Astrocyte of the hippocampus (primary cell): ENCODE results near the gene LAMB4.

Experiments
- DNase-seq: peaks from one replicate; pipeline ENCODE4 v3.0.0; 2011; ENCODE audit warnings: low read depth, low spot score

The LAMB4 gene

DNA sequence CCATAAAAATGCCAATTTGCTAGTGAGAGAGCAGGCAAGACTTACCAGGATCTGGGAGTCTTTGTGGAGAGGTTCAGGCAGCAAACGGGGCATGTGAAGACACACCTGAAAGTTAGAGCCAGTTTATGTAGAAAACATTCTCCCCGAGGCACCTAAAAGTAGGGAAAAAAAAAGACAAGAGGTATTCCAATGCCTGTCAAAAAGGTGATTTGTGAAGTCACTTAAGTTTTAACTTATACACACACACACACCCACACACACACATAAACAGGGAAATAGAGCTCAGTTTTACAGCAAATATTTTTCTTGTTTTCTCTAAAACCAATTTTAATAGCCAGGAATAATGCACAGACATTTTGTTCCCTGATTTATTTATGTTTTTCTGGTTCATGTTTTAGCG lies at the start of gene LAMB4:
Gene LAMB4 (minus strand): TSS at position 101 of the 400 bp plus-strand sequence. CDS start 7,197 bp downstream, outside the sequence.
- DNase-seq = no peak

DNA sequence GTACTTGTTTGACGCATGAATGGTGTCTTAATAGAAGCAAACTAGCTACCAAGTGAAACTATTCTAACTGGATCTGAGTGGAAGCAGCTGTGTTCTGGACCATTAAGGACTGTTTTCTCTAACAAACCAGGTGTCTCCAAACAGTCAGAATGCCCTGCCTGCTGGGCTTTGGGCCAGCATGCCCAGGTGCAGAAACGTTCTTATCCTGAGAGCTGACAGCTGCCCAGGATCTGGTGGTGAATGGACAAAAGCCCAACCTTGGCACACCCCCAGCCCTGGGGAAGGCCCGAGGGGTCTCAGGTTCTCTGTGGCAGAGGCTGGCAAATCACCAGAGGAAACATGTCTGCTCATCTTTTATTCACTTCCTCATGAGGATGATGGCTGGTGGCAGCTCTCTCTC lies 48.2 kb upstream of the LAMB4 start:
- no peak for DNase-seq

DNA sequence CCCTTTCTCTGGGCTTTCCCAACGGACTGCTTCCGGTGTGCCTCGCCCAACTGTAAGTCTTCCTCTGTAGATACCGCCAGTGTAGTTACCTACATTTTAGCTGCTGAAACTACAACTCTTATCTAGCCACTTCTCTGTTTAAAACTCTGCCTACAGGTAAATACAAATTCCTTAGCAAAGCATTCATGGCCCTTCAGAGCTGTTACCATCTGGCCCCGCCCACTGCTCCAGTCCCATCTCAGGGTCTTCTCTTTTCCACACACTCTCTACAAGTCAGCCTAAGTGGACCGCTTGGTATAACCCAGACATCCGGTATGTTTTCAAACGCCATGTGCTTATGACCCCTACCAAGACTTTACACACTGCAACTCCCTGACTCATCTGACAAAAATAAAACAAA lies 41.0 kb upstream of the LAMB4 start:
- no peak for DNase-seq

DNA sequence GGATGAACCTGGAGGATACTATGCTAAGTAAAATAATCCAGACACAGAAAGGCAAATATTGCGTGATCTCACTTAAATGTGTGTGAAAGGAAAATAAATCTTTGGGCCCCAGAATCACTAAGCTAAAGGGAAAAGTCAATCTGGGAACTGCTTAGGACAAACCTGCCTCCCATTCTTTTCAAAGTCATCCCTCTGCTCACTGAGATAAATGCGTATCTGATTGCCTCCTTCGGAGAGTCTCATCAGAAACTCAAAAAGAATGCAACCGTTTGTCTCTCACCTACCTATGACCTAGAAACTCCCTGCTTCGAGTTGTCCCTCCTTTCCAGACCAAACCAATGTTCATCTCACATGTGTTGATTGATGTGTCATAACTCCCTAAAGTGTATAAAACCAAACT lies 40.1 kb upstream of the LAMB4 start:
- no peak for DNase-seq

GRCh38 chr7:108167460-108167859 lies 37.3 kb upstream of the LAMB4 start:
- DNase-seq = peak; percentile 62

DNA sequence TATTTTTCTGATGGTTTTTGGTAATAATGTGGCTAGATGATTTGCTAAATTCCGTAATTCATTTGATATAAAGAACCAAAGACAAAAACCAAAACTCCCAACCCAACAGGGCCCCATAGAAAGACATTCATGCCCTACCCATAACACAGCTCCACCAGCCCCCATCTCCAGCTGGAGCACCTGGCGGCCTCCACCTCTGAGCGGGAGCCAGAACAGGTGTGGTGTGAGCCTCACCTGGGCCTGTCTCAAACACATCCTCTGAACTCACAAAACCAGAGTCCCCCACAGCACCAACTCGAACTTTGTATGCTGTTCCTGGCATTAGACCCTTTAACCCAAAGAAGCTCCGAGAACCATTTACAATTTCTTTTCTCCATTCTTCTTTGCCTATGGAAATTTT lies 36.5 kb upstream of the LAMB4 start:
- DNase-seq = no peak

DNA sequence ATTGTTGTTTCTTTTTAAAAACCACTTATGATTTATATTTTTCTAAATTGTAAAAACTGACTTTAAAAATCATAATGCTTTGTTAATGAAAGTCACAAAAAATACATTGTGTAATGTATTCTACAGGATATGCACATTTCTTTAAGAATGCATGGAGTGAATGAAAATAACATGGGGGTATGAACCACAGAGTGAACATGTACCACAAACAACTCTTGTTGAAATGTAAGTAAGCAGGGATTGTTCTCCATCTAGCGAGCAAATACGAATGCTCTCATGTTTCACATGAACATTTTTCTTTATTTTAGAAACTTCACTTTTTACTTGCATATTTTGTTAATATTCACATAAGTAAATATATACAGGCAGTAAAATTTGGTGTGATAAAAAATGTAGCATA lies 35.6 kb upstream of the LAMB4 start:
- DNase-seq = no peak

- DNase-seq = no peak
Observed at GRCh38 chr7:108164946-108165345, 34.8 kb upstream of the LAMB4 start.

- DNase-seq = no peak
Observed at GRCh38 chr7:108164342-108164741, 34.2 kb upstream of the LAMB4 start.

- DNase-seq = no peak
Observed at GRCh38 chr7:108158776-108159175, 28.6 kb upstream of the LAMB4 start.

DNA sequence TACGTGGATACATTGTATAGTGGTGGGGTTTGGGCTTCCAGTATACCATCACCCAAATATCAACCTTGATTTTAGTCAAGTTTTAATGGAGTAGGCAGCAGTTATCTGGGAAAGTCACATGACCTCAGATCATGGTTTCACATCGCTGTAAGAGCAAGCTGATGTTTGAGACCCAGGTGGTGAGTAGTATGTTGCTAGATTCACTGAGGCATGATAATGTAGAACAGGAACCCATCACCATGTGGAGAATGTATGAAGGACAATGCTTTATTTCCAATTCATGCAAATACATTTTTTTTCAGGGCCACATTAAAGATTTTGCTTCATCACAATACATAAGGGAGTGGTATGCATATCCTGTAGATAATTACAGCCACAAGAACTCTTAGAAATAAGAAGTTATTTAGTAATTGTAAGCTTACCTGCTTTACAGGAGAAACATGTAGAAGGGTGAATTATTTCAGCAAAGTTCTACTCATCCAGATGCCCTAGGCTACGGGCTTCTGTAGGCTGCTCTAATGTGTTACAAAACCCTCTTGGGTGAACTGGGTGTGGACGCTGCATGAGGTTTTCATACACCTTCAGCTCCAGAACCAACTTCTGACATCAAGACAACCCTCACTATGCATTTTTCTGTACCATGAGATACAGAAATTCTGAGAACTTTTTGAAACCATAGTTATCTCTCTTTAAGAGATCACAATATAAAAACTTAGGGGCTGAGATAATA lies 27.6 kb upstream of the LAMB4 start:
- DNase-seq = no peak

GRCh38 chr7:108156897-108157605 lies 26.9 kb upstream of the LAMB4 start:
- DNase-seq = no peak

DNA sequence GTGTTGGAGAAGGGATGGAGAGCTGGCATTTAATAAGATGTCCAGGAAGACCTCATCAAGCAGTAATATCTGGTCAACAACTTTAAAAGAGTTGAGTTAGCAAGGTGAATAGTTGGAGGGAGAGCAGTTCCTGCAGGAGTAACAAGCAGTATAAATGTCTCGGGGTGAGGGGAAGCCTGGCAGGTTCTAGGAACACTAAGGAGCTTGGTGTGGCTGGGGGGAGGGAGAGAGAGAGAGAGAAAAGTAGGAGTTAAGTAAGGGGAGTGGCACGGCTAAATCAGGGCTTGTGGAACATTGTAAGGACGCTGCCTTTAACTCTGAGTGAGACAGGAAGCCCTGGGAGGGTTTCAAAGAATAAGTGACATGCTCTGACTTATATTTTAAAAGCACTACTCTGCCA lies 22.0 kb upstream of the LAMB4 start:
- no peak for DNase-seq

DNA sequence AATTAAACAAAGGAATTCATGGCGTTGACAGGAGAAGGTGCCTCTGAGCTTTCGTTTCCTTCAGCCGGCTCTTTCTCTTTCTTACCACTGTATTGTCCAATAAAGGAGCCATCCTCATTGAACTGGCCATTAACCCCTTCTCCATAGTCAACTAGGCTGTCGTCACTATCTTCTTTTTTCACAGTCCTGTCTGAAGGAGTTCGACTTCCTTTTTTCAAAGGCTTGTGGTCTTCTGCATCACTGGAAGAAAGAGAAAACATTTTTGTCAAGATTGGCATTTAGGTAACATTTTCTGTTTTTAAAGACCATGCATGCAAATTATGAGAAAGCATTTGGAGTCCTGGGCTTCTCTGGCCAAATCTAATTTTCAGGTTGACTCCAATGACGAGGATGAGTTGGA lies 19.7 kb upstream of the LAMB4 start:
- no peak for DNase-seq

DNA sequence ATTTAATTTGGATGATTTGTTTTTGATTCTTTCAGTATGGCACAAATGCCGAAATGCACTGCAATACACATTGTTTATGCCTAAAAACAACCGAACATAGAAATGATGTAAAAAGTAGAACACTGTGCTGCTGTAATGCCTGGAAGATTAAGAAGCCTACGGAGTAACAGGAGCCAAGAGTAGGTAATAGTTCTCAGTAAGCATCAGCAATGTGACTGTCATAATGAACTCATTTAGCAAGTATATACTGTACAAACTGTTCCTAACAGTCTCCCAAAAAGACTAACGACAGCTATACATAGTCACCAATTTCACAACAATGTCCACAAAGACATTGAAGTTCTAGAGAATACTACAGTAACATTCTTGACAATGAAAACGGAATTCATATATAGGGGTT lies 19.0 kb upstream of the LAMB4 start:
- DNase-seq = no peak

GRCh38 chr7:108147031-108147563 lies 16.9 kb upstream of the LAMB4 start:
- no peak for DNase-seq

- peak; percentile 87 for DNase-seq
Observed at GRCh38 chr7:108146070-108146842, 16.1 kb upstream of the LAMB4 start.

DNA sequence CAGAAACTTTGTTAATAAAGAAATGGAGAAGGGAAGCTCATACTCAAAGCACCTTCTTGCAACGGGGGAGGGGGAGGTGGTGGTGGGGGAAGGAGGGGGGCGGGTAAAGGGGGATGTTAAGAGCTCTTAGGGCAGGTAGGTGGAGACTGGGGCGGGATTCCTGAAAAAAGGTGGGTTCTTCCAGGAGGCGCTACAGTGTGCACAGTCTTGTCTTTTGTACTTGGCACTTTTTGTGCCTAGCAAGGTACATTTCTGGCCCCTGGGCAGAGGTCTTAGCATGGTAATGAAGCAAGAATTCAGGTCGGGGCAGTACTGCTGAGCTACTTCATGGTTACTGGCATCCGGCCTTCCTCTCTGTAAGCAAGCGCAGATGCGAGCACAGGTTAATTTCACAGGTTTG lies 15.2 kb upstream of the LAMB4 start:
- no peak for DNase-seq

GRCh38 chr7:108144931-108145330 lies 14.8 kb upstream of the LAMB4 start:
- no peak for DNase-seq

- no peak for DNase-seq
Observed at GRCh38 chr7:108143658-108144420, 13.7 kb upstream of the LAMB4 start.

DNA sequence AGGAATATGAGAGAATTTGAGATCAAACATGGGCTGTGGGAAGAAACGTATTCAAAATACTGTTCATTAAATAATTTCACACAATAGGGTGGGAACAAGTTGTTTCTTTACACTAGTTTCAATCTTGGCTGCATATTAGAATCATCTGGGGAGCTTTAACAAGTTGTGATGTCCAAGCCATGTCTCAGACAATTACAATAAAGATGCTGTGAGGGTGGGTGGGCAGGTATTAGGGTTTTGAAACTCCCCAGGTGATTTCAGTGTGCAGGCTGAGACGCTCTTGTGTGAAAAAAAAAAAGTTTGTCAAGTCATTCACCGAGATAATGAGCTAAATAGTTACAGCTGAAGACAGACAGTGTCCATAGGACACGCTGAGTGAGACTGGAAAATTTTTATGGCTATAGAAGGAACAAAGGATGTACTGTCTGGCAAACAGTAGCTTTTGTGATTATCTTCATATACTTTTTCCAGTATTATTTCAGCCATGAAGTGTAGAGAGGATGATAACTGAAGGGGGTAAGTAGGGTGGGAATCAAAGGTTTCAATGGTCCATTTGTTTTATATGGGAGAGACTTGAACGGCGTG lies 12.6 kb upstream of the LAMB4 start:
- DNase-seq = no peak
